Esophagus squamous epithelium (tissue), 4 donors: ENCODE data around the gene IQCE.

Experiments used
- CTCF ChIP-seq, 6 experiments: fragments of 450-650 bp in 4 of 6; fragments of 200-600 bp in 2 of 6; sonication (generic) in 2 of 6; IDR thresholded peaks; one replicate each; pipeline ENCODE4 v1.5.1; 2016 to 2019; ENCODE audit warnings: antibody characterized with exemption in 6 of 6, mild to moderate bottlenecking in 4 of 6, moderate library complexity in 4 of 6
- POLR2A ChIP-seq, 4 donors: fragments of 450-650 bp; IDR thresholded peaks; one replicate each; pipeline ENCODE4 v1.6.1; 2017; ENCODE audit warnings: antibody characterized with exemption in 4 of 4, mild to moderate bottlenecking in 4 of 4, moderate library complexity in 3 of 4

- TF ChIP-seq CTCF (IDR thresholded peaks at IDR 0.05) (no peak), POLR2A (IDR thresholded peaks at IDR 0.05) (peak in 1 of 4 donors; percentile 12)
Measured at GRCh38 chr7:2521952-2522591, 36.7 kb upstream of the IQCE start.
